NCI-H187 treated with DMSO at 0.1 percent for 48 hours (cell line): ENCODE data around the gene GBP6.
"Not testable (repeated sequence)": the region's sequence is repeated elsewhere in the genome, so short reads cannot be mapped to it uniquely, and the experiment has no call there.

ENCODE experiments used
- DNase-seq: peaks from one replicate; lab custom pipeline; 2025; lab: John Stamatoyannopoulos, UW

The GBP6 gene

GRCh38 chr1:89373810-89374209 is 10.0 kb downstream of the GBP6 start:
- DNase-seq: not testable (repeated sequence)

DNA sequence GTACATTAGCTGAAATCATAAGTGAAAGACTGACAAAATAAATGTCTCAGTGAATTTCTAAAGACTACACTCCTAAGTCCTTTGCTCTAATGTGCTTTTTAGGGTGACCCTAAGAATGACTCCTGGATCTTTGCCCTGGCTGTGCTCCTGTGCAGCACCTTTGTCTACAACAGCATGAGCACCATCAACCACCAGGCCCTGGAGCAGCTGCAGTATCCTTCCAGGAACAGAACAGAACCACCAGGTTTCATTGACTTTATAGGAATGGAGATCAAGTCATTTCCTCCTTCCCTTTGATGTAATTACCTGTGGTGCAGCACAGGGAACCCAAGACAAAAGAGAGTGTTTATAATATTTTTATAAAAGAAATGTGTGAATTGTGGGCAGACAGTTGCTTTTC is 14.1 kb downstream of the GBP6 start:
- DNase-seq: no peak

DNA sequence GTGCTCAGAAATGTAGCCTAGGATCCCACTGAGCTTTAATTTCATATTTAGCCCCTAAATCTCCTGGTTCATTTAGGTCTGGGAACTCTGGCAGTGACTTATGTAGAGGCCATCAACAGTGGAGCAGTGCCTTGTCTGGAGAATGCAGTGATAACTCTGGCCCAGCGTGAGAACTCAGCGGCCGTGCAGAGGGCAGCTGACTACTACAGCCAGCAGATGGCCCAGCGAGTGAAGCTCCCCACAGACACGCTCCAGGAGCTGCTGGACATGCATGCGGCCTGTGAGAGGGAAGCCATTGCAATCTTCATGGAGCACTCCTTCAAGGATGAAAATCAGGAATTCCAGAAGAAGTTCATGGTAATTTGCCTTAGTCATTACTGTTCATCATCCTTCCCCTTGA is 17.8 kb downstream of the GBP6 start:
- no peak for DNase-seq

- no peak for DNase-seq
Measured at GRCh38 chr1:89382479-89382878, 18.6 kb downstream of the GBP6 start.

GRCh38 chr1:89383185-89383584 is 19.3 kb downstream of the GBP6 start:
- no peak for DNase-seq

- no peak for DNase-seq
Measured at GRCh38 chr1:89390707-89391106, 26.8 kb downstream of the GBP6 start.

DNA sequence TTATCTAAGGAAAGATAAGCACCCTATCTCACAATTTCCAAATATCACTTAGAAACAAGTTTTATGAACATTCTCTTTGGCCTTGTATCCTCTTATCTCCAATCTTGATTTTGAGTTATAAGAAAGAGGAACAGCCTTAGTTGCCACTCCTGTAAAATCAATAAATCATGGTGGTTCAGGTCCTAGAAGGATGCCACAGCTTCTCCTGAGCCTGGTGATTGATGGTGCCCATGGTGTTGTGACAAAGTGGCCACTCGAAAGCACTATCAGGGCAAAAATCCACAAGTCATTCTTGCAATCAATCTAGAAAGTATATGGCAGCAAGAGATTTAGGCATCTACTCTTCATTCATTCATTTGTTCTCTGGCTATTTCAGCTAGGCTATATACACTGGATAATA is 27.8 kb downstream of the GBP6 start:
- no peak for DNase-seq

DNA sequence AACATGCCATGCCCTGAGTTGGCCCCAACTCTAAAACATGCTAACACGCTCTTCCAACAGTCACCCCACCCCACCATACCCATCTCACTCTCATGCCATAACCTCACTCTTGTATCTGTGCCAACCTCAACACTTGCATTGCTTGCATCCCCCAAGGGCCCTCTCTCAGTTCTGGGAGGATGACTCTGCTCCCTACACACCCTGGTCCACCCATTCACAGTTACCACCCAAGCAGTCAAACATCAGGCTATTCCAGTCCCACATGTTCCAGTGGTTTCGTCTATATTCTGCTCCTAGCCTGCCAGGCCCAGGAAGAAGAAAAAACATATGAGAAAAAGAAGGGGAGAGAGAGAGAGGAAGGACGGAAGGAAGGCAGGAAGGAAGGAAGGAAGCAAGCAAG is 31.0 kb downstream of the GBP6 start:
- DNase-seq: no peak

DNA sequence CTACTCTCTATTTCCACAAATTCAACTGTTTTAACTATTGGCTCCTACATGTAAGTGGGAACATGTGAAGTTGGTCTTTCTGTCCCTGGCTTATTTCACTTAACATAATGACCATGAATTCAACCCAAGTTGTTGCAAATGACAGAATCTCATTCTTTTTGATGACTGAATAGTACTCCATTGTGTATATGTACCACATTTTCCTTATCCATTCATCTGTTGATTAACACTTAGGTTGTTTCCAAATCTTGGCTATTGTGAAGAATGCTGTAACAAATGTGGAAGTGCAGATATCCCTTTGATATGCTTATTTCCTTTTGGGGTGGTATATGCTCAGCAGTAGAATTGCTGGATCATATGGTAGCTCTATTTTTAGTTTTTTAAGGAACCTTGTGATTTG is 33.0 kb downstream of the GBP6 start:
- DNase-seq: no peak

DNA sequence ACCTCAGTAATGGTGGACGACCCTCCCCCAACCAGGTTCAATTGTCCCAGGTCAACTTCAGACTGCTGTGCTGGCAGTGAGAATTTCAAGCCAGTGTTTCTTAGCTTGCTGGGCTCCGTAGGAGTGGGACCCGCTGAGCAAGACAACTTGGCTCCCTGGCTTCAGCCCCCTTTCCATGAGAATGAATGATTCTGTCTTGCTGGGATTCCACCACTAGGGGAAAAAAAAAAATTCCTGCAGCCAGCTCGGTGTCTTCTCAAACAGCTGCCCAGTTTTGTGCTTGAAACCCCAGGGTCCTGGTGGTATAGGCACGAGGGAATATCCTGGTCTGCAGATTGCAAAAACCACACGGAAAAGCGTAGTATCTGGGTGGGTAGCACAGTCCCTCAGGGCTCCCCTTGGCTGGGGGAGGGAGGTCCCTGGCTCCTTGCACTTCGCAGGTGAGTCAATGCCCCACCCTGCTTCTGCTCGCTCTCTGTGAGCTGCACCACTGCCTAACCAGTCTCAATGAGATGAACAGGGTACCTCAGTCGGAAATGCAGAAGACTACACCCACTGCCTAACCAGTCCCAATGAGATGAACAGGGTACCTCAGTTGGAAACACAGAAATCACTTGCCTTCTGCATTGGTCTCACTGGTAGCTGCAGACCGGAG is 41.5 kb downstream of the GBP6 start:
- DNase-seq: no peak

- DNase-seq: no peak
Measured at GRCh38 chr1:89407360-89407759, 43.5 kb downstream of the GBP6 start.

- DNase-seq: not testable (repeated sequence)
Measured at GRCh38 chr1:89407768-89408167, 43.9 kb downstream of the GBP6 start.

- peak; percentile 20 for DNase-seq
Measured at GRCh38 chr1:89425056-89425455, 61.2 kb downstream of the GBP6 start.

- DNase-seq: no peak
Measured at GRCh38 chr1:89429062-89429461, 65.2 kb downstream of the GBP6 start.

DNA sequence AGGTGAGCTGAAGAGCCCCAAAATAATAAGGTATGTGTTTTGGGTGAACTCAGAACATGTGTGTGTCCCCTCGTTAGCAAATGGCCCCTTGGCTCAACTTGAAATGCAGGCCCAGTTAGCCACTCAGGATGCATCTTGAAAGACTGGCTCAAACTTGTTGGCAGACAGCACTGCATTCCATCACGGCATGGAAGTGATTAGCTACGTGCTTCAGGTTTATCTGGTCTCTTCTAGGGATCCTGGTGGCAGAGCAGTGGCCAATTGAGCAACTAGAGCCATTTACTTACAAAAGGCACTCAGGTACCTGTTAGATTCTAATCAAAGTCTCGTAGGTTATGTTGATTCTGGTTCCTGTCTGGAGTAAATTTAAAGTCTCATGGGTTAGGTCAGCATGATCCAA is 65.8 kb downstream of the GBP6 start:
- DNase-seq: not testable (repeated sequence)

- DNase-seq: no peak
Measured at GRCh38 chr1:89433421-89433820, 69.6 kb downstream of the GBP6 start.

GRCh38 chr1:89434058-89434780 is 70.4 kb downstream of the GBP6 start:
- DNase-seq: not testable (repeated sequence)
